Neural cell (in vitro differentiated cells): Measurements from ENCODE around the gene ZDHHC17.

Source experiments
- CTCF ChIP-seq: fragments of 450-650 bp; IDR thresholded peaks from 2 replicates; pipeline ENCODE4 v1.5.1; 2014; ENCODE audit warnings: antibody characterized with exemption, mild to moderate bottlenecking, moderate library complexity; ENCODE audit not compliant: poor library complexity, severe bottlenecking
- EP300 ChIP-seq: fragments of 450-650 bp; conservative IDR thresholded peaks from 2 replicates; pipeline ENCODE4 v1.6.1; 2014; ENCODE audit warnings: antibody characterized with exemption, mild to moderate bottlenecking, moderate library complexity; ENCODE audit not compliant: poor library complexity, severe bottlenecking
- EZH2 ChIP-seq: fragments of 200-600, 300-800 bp; shearing (Covaris generic), sonication (generic); IDR thresholded peaks from 2 replicates; pipeline ENCODE4 v1.6.1; 2014; ENCODE audit warnings: antibody characterized with exemption, low read length, borderline replicate concordance, mild to moderate bottlenecking; ENCODE audit not compliant: insufficient read depth, poor library complexity, severe bottlenecking
- POLR2AphosphoS5 ChIP-seq: IDR thresholded peaks from 2 replicates; pipeline ENCODE4 v1.6.1; 2012
- RAD21 ChIP-seq: fragments of 450-650 bp; conservative IDR thresholded peaks from 2 replicates; pipeline ENCODE4 v1.6.1; 2014; ENCODE audit warnings: antibody characterized with exemption, mild to moderate bottlenecking, moderate library complexity
- REST ChIP-seq: IDR thresholded peaks from 2 replicates; pipeline ENCODE4 v1.6.1; 2012; ENCODE audit warnings: borderline replicate concordance
- SMC3 ChIP-seq: fragments of 450-650 bp; conservative IDR thresholded peaks from 2 replicates; pipeline ENCODE4 v1.6.1; 2014; ENCODE audit warnings: antibody characterized with exemption, mild to moderate bottlenecking, moderate library complexity; ENCODE audit not compliant: poor library complexity
- TAF1 ChIP-seq: IDR thresholded peaks from 2 replicates; pipeline ENCODE4 v1.6.1; 2012; ENCODE audit warnings: low read depth

- TF ChIP-seq CTCF, result no peak
- TF ChIP-seq EZH2, result no peak
- TF ChIP-seq EP300, result no peak
- TF ChIP-seq SMC3, result no peak
- TF ChIP-seq RAD21, result no peak
- no peak for TF ChIP-seq POLR2AphosphoS5
- no peak for TF ChIP-seq TAF1
- TF ChIP-seq REST, result no peak
These were observed 46.9 kb downstream of the ZDHHC17 start for GRCh38 chr12:76810671-76811419.
